ENCODE measurements around the gene IL3RA.
"Not testable (repeated sequence)": the region's sequence is repeated elsewhere in the genome, so short reads cannot be mapped to it uniquely, and the experiment has no call there.

The IL3RA gene

DNA sequence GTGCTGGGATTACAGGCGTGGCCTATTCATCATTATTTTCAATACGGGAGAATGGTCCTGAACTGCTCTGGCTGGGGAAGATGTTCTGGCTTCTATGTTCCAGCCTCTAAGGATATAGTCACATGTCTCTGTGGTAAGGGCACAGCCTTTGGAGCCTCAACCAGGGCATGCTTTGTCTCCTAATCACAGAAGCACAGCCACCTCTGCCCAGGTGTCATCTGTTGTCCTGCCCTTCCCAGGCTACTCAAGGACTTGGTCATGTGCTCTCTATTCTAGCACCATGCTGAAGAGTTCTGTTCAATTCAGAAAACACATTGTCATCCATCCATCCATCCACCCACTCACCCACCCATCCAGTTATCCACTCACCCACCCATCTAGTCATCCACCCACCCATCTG is 86.6 kb downstream of the IL3RA start:
- no peak overlapping the region for H3K4me3 ChIP-seq (ENCODE audit: low read length)
- TF ChIP-seq CTCF (conservative IDR thresholded peaks at IDR 0.05; ENCODE audit: low read length) = no peak
- DNase-seq (ENCODE audit: low read depth) = no peak

- no peak for TF ChIP-seq CTCF (conservative IDR thresholded peaks at IDR 0.05; ENCODE audit: low read length)
- H3K4me3 ChIP-seq (ENCODE audit: low read length) = no peak overlapping the region
- DNase-seq (ENCODE audit: low read depth) = no peak
Observed at GRCh38 chrX:1424147-1424851, 87.7 kb downstream of the IL3RA start.

GRCh38 chrX:1425381-1425780 is 88.8 kb downstream of the IL3RA start:
- DNase-seq (ENCODE audit: low read depth) = no peak
- TF ChIP-seq CTCF (conservative IDR thresholded peaks at IDR 0.05; ENCODE audit: low read length) = no peak

GRCh38 chrX:1426321-1426720 is 89.7 kb downstream of the IL3RA start:
- not testable (repeated sequence) for DNase-seq (ENCODE audit: low read depth)

More at GRCh38 chrX:1425381-1425780, 88.8 kb downstream of the IL3RA start:
- no peak overlapping the region for H3K4me3 ChIP-seq (ENCODE audit: low read length)

GRCh38 chrX:1427756-1428155 is 91.2 kb downstream of the IL3RA start:
- H3K4me3 ChIP-seq (ENCODE audit: low read length) = no peak overlapping the region
- no peak for DNase-seq (ENCODE audit: low read depth)
- TF ChIP-seq CTCF (conservative IDR thresholded peaks at IDR 0.05; ENCODE audit: low read length) = no peak

More at GRCh38 chrX:1426321-1426720, 89.7 kb downstream of the IL3RA start:
- not testable (repeated sequence) for H3K4me3 ChIP-seq (ENCODE audit: low read length)

DNA sequence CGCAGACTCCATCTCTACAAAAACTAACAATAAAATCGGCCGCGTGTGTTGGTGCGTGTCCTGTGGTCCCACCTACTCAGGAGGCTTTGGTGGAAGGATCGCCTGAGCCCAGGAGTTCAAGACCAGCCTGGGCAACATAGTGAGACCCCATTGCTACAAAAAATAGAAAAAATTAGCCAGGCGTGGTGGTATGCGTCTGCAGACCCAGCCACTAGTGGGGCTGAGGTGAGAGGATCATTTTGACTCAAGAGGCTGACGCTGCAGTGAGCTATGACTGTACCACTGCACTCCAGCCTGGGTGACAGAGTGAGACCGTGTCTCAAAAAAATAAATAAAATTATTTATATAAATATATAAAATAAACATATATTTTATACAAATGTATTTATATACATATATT is 93.9 kb downstream of the IL3RA start:
- TF ChIP-seq CTCF (conservative IDR thresholded peaks at IDR 0.05; ENCODE audit: low read length) = no peak
- H3K4me3 ChIP-seq (ENCODE audit: low read length) = no peak overlapping the region
- no peak for DNase-seq (ENCODE audit: low read depth)
